K562 (cell line): ENCODE measurements around the gene ABHD16A. TPM values are rescaled to one million over a fixed set of nuclear protein-coding genes. Genes with fewer than 3 reads are reported as not detected.

Experiments used
- EP400 ChIP-seq: fragments of 450-650 bp; IDR thresholded peaks from 2 replicates; pipeline ENCODE4 v1.6.1; 2017; ENCODE audit warnings: antibody characterized with exemption, mild to moderate bottlenecking, moderate library complexity
- FIP1L1 ChIP-seq: fragments of 200-400 bp; formaldehyde crosslinking; IDR thresholded peaks from 2 replicates; pipeline ENCODE4 v1.6.1; 2018; ENCODE audit warnings: mild to moderate bottlenecking, low read depth, low read length; ENCODE audit not compliant: poor library complexity, severe bottlenecking
- GTF2E2 ChIP-seq: fragments of 200-800 bp; sonication (Bioruptor generic); IDR thresholded peaks from 2 replicates; pipeline ENCODE4 v1.6.1; 2016; ENCODE audit warnings: missing genetic modification characterization, missing compliant biosample characterization
- LCOR ChIP-seq: sonication (generic); formaldehyde crosslinking; IDR thresholded peaks from 2 replicates; pipeline ENCODE4 v1.8.0; 2022; ENCODE audit warnings: mild to moderate bottlenecking, missing genetic modification reagents
- MCM2 ChIP-seq: fragments of 450-650 bp; IDR thresholded peaks from 2 replicates; pipeline ENCODE4 v1.6.1; 2017; ENCODE audit warnings: low read depth, mild to moderate bottlenecking
- NCOA4 ChIP-seq: fragments of 450-650 bp; IDR thresholded peaks from 2 replicates; pipeline ENCODE4 v1.6.1; 2018; ENCODE audit warnings: mild to moderate bottlenecking; ENCODE audit not compliant: partially characterized antibody
- RBM17 ChIP-seq: fragments of 200-400 bp; formaldehyde crosslinking; IDR thresholded peaks from 2 replicates; pipeline ENCODE4 v1.6.1; 2017; ENCODE audit warnings: low read depth, mild to moderate bottlenecking, low read length, borderline replicate concordance
- SOX6 ChIP-seq: fragments of 450-650 bp; IDR thresholded peaks from 2 replicates; pipeline ENCODE4 v1.6.1; 2014; ENCODE audit warnings: mild to moderate bottlenecking
- STAT5A ChIP-seq: IDR thresholded peaks from 2 replicates; pipeline ENCODE4 v1.6.1; 2012; ENCODE audit warnings: low read length, inconsistent platforms, borderline replicate concordance
- TCF7L2 ChIP-seq: fragments of 150-350 bp; IDR thresholded peaks from 2 replicates; pipeline ENCODE4 v1.6.1; 2016; ENCODE audit warnings: low read depth, mild to moderate bottlenecking, low read length, moderate library complexity
- polyA plus RNA-seq, 8 experiments: library from polyadenylated mRNA; depleted of rRNA in 4 of 8; stranded (reverse) in 5 of 8; unstranded in 3 of 8; fragments of >200 nt; fragmentation: Nextera tagmentation in 2 of 8; fragmentation: Illumina TruSeq in 1 of 8; extraction: Ambion mirVana in 2 of 8; extraction: Trizol in 1 of 8; gene quantifications; 2 replicates each; pipeline versions ENCODE4 v1.2.1 to v1.2.3, GENCODE V29; 2011 to 2014; ENCODE audit warnings: inconsistent platforms in 1 of 8, missing spikeins in 1 of 8
- total RNA-seq, 7 experiments: library from RNA; depleted of rRNA in 6 of 7; stranded (reverse); fragments of >200 nt in 6 of 7; fragmentation: Illumina TruSeq in 2 of 7; extraction: Trizol in 2 of 7; gene quantifications; 2 replicates each; pipeline versions ENCODE4 v1.2.1 to v1.2.3, GENCODE V29; 2011 to 2021; ENCODE audit warnings: low replicate concordance in 1 of 7
- TF ChIP-seq, protein P1 (sequence below): fragments of 450-650 bp; IDR thresholded peaks from 2 replicates; pipeline ENCODE4 v1.6.1; 2016; ENCODE audit warnings: mild to moderate bottlenecking
- TF ChIP-seq, protein P2 (sequence below): fragments of 250-450 bp; sonication (Bioruptor Pico); IDR thresholded peaks from 2 replicates; pipeline ENCODE4 v1.8.0; 2021; ENCODE audit warnings: borderline replicate concordance, mild to moderate bottlenecking, moderate library complexity; ENCODE audit not compliant: poor library complexity, severe bottlenecking
- TF ChIP-seq, protein P3 (sequence below), 2 experiments: fragments of 450-650 bp; IDR thresholded peaks; 2 replicates each; pipeline ENCODE4 v1.6.1; 2016
- TF ChIP-seq, protein P4 (sequence below), 2 experiments: fragments of 200-800 bp in 1 of 2; sonication (Bioruptor generic) in 1 of 2; sonication (generic) in 1 of 2; formaldehyde crosslinking in 1 of 2; IDR thresholded peaks in 1 of 2; conservative IDR thresholded peaks in 1 of 2; 2 replicates each; pipeline versions ENCODE4 v1.5.0 to v1.6.1; 2016 to 2020; ENCODE audit warnings: missing compliant biosample characterization in 1 of 2, missing genetic modification characterization in 1 of 2, missing genetic modification reagents in 1 of 2
- TF ChIP-seq, protein P5 (sequence below): sonication (generic); formaldehyde crosslinking; IDR thresholded peaks from 2 replicates; pipeline ENCODE4 v1.8.0; 2022; ENCODE audit warnings: mild to moderate bottlenecking, missing genetic modification reagents
- TF ChIP-seq, protein P6 (sequence below): sonication (generic); formaldehyde crosslinking; IDR thresholded peaks from 2 replicates; pipeline ENCODE4 v1.8.0; 2022; ENCODE audit warnings: mild to moderate bottlenecking, missing genetic modification reagents, borderline replicate concordance

ABHD16A gene
- total and polyA plus RNA-seq, 9 of the 15 experiments (the other 6 are each of a cell fraction or from before 2014, with no cell fraction given) = 25.8 to 120 (median 81.6) TPM

DNA sequence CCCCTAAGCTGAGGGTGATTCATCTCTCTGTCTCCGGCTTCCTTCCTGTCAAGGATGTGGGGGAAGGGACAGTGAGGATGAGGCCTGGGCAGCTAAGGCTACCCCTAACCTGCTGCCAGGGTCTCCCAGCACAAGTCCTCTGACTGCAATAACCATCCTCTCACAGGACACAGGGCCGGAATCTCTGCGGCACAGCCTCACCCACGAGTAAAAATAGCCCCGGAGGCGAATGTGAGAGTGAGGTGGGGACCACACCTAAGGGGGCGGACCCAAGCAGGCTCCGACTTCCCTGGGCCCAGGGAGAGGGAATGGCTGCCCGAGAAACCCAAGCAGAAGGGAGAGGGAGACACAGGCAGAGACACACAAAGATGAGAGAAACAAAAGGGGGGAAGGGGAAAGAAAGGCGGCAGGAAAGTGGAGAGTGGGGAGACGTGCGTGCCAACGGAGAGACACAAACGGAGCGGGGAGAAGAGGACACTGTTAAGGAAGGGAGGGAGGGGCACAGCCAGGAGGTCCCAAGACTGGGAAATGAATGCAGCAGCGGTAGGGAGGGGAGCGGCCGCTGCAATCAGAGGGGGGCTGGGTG, 31.8 kb upstream of the ABHD16A start (continued):
- TF ChIP-seq MCM2 (no peak; the same call in 1 of the 2 replicates), RBM17 (no peak), STAT5A (peak; percentile 59; the same call in 1 of the 2 replicates), SOX6 (no peak), LCOR (CRISPR knock-in tag) (no peak), GTF2E2 (tag) (no peak), NCOA4 (no peak), TCF7L2 (no peak), EP400 (no peak), FIP1L1 (no peak)
- TF ChIP-seq, protein P1, sequence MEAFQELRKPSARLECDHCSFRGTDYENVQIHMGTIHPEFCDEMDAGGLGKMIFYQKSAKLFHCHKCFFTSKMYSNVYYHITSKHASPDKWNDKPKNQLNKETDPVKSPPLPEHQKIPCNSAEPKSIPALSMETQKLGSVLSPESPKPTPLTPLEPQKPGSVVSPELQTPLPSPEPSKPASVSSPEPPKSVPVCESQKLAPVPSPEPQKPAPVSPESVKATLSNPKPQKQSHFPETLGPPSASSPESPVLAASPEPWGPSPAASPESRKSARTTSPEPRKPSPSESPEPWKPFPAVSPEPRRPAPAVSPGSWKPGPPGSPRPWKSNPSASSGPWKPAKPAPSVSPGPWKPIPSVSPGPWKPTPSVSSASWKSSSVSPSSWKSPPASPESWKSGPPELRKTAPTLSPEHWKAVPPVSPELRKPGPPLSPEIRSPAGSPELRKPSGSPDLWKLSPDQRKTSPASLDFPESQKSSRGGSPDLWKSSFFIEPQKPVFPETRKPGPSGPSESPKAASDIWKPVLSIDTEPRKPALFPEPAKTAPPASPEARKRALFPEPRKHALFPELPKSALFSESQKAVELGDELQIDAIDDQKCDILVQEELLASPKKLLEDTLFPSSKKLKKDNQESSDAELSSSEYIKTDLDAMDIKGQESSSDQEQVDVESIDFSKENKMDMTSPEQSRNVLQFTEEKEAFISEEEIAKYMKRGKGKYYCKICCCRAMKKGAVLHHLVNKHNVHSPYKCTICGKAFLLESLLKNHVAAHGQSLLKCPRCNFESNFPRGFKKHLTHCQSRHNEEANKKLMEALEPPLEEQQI = no peak
- TF ChIP-seq, protein P2, sequence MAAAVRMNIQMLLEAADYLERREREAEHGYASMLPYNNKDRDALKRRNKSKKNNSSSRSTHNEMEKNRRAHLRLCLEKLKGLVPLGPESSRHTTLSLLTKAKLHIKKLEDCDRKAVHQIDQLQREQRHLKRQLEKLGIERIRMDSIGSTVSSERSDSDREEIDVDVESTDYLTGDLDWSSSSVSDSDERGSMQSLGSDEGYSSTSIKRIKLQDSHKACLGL (CRISPR knock-in tag) = no peak
- TF ChIP-seq, protein P3, sequence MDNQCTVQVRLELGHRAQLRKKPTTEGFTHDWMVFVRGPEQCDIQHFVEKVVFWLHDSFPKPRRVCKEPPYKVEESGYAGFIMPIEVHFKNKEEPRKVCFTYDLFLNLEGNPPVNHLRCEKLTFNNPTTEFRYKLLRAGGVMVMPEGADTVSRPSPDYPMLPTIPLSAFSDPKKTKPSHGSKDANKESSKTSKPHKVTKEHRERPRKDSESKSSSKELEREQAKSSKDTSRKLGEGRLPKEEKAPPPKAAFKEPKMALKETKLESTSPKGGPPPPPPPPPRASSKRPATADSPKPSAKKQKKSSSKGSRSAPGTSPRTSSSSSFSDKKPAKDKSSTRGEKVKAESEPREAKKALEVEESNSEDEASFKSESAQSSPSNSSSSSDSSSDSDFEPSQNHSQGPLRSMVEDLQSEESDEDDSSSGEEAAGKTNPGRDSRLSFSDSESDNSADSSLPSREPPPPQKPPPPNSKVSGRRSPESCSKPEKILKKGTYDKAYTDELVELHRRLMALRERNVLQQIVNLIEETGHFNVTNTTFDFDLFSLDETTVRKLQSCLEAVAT (IDR thresholded peaks at IDR 0.05) = no peak
- TF ChIP-seq, protein P4, sequence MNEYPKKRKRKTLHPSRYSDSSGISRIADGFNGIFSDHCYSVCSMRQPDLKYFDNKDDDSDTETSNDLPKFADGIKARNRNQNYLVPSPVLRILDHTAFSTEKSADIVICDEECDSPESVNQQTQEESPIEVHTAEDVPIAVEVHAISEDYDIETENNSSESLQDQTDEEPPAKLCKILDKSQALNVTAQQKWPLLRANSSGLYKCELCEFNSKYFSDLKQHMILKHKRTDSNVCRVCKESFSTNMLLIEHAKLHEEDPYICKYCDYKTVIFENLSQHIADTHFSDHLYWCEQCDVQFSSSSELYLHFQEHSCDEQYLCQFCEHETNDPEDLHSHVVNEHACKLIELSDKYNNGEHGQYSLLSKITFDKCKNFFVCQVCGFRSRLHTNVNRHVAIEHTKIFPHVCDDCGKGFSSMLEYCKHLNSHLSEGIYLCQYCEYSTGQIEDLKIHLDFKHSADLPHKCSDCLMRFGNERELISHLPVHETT (CRISPR knock-in tag; conservative IDR thresholded peaks at IDR 0.05 in 1 of 2, IDR thresholded peaks at IDR 0.05 in 1 of 2) = no peak
- TF ChIP-seq, protein P5, sequence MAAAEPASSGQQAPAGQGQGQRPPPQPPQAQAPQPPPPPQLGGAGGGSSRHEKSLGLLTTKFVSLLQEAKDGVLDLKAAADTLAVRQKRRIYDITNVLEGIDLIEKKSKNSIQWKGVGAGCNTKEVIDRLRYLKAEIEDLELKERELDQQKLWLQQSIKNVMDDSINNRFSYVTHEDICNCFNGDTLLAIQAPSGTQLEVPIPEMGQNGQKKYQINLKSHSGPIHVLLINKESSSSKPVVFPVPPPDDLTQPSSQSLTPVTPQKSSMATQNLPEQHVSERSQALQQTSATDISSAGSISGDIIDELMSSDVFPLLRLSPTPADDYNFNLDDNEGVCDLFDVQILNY = peak; percentile 84
- TF ChIP-seq, protein P6, sequence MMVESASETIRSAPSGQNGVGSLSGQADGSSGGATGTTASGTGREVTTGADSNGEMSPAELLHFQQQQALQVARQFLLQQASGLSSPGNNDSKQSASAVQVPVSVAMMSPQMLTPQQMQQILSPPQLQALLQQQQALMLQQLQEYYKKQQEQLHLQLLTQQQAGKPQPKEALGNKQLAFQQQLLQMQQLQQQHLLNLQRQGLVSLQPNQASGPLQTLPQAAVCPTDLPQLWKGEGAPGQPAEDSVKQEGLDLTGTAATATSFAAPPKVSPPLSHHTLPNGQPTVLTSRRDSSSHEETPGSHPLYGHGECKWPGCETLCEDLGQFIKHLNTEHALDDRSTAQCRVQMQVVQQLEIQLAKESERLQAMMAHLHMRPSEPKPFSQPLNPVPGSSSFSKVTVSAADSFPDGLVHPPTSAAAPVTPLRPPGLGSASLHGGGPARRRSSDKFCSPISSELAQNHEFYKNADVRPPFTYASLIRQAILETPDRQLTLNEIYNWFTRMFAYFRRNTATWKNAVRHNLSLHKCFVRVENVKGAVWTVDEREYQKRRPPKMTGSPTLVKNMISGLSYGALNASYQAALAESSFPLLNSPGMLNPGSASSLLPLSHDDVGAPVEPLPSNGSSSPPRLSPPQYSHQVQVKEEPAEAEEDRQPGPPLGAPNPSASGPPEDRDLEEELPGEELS (CRISPR knock-in tag) = no peak; the same call in 1 of the 2 replicates
